Peyer's patch (tissue), 4 donors: ENCODE results near the gene PIGM.

Experiments used
- CTCF ChIP-seq, 6 experiments: fragments of 450-650 bp in 4 of 6; fragments of 200-600 bp in 2 of 6; sonication (generic) in 1 of 6; IDR thresholded peaks; one replicate each; pipeline ENCODE4 v1.5.1; 2017 to 2019; ENCODE audit warnings: antibody characterized with exemption in 6 of 6, mild to moderate bottlenecking in 3 of 6, moderate library complexity in 1 of 6
- POLR2A ChIP-seq, 2 donors: fragments of 450-650 bp; IDR thresholded peaks; one replicate each; pipeline ENCODE4 v1.5.1; 2017; ENCODE audit warnings: antibody characterized with exemption in 2 of 2, mild to moderate bottlenecking in 2 of 2, moderate library complexity in 2 of 2

GRCh38 chr1:160021376-160022074 lies 10.3 kb downstream of the PIGM start:
- TF ChIP-seq CTCF (IDR thresholded peaks at IDR 0.05) (no peak), POLR2A (IDR thresholded peaks at IDR 0.05) (no peak)
